Uterus (tissue), 2 donors: ENCODE data around the gene SCLY.

Source experiments
- CTCF ChIP-seq, 4 experiments: fragments of 200-600 bp in 2 of 4; fragments of 450-650 bp in 2 of 4; sonication (generic) in 2 of 4; IDR thresholded peaks; one replicate each; pipeline ENCODE4 v1.5.1; 2016 to 2019; ENCODE audit warnings: antibody characterized with exemption in 4 of 4, mild to moderate bottlenecking in 2 of 4, moderate library complexity in 1 of 4
- POLR2A ChIP-seq, 2 donors: fragments of 450-650 bp; IDR thresholded peaks; one replicate each; pipeline ENCODE4 v1.6.1; 2016; ENCODE audit warnings: antibody characterized with exemption in 2 of 2, mild to moderate bottlenecking in 1 of 2, moderate library complexity in 1 of 2

DNA sequence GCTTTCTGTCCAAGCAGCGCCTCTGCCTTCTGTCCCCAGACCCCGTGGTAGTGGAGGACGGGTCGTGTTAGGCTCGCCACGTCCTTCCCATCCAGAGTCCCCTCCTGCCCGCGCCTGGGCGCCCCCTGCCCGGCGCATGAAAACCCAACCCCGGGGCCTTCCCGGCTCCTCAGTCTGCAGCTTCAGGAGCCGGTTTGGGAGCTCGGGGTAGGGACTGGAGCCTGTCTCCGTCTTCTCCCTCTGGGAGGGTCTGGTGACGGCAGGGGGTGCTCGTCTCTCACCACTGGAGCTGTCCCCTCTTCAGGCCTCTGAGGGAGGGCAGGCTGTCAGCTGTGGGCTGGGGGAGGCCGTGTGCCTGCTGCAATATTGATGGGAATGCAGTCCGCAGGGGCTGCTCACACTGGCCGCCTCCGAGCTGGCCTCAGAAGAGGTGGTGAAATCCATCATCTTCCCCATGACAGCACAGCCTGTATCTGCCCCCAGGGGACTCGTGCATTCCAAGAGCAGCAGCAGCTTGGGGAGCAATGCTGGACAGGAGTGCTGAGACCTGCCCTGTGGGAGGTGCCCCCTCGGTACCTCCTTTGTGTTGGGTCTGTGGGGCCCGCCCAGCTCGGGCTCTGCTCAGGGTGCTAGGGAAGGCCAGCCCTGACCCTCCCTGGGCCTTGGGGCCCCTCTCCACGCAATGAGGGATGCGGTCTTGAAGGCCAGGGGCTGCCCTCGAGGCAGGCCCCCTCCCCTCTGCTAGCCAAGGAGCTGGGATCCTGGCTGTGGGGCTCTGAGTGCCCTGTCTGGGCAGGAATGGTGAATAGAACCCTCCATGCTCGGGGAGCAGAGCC, 59.9 kb downstream of the SCLY start:
- TF ChIP-seq CTCF (IDR thresholded peaks at IDR 0.05) = no peak
- TF ChIP-seq POLR2A (IDR thresholded peaks at IDR 0.05) = no peak
